Right cardiac atrium (tissue), 5 donors: ENCODE measurements around the gene SRRM1. TPM values are rescaled to one million over a fixed set of nuclear protein-coding genes. Genes with fewer than 3 reads are reported as not detected.
"Not testable (repeated sequence)": the region's sequence is repeated elsewhere in the genome, so short reads cannot be mapped to it uniquely, and the experiment has no call there.

Experiments used
- ATAC-seq, 2 donors: fragments of 200-7000 bp; cut with Tn5 transposase; one replicate each; pipeline versions ENCODE4 v1.8.0 to v1.9.1; 2020; ENCODE audit warnings: moderate library complexity in 2 of 2, mild to moderate bottlenecking in 1 of 2
- DNase-seq, 3 donors: peaks; one replicate each; pipeline ENCODE4 v3.0.0-alpha.2; 2020
- H3K27ac ChIP-seq: one replicate; pipeline ENCODE4 v1.5.1; 2013; ENCODE audit warnings: mild to moderate bottlenecking, low read length, control low read depth, moderate library complexity
- H3K27me3 ChIP-seq: one replicate; pipeline ENCODE4 v1.6.1; 2013; ENCODE audit not compliant: control insufficient read depth, insufficient read depth
- H3K4me1 ChIP-seq: one replicate; pipeline ENCODE4 v1.6.1; 2013; ENCODE audit warnings: low read length; ENCODE audit not compliant: control insufficient read depth, insufficient read depth
- H3K4me3 ChIP-seq: one replicate; pipeline ENCODE4 v1.5.1; 2013; ENCODE audit warnings: low read length, control low read depth
- H3K9me3 ChIP-seq: one replicate; pipeline ENCODE4 v1.6.1; 2013; ENCODE audit warnings: low read length; ENCODE audit not compliant: control insufficient read depth
- WGBS: extraction: QIAGEN DNeasy Blood & Tissue Kit; methylation state at CpG from one replicate; pipeline ENCODE4 v1.1.7; 2013; 5-methylcytosine and 5-hydroxymethylcytosine counted together
- intact Hi-C, 4 donors: fragments of 100-400 bp; cut with DNase I; formaldehyde crosslinking; loops; one replicate each; pipeline versions ENCODE4 v1.11.0 to v1.14.0; 2022 to 2023
- polyA plus RNA-seq: library from polyadenylated mRNA; stranded (reverse); fragments of 200-250 nt; gene quantifications from one replicate; pipeline ENCODE4 v1.2.3, GENCODE V29; 2013
- total RNA-seq, 4 donors: library from RNA; stranded (reverse); fragmentation: NEBNext Ultra II Directional; extraction: Animal tissue kit (Norgen Biotek cat#: 25700); gene quantifications; one replicate each; pipeline ENCODE4 v1.2.1, GENCODE V29; 2021
- donor health status: healthy with polysubstance abuse.
- donor health status: DM: no; HTN: yes; CAD: no.
- donor health status: DM: no; HTN: no; CAD: no.
- donor health status: DM: no; HTN: yes; CAD: no; lungs with severe emphysema.
- donor health status: DM: yes; HTN: yes; CAD: no.

The SRRM1 gene
- total and polyA plus RNA-seq, 5 donors = 41.2 to 91.7 (median 78.4) TPM

- no peak for DNase-seq
- no peaks in the 10 kb centered on the region for H3K27me3 ChIP-seq
- 26% methylated on average over 5 of the region's 5 CpGs for WGBS
- peak overlapping the region; percentile 89 for H3K27ac ChIP-seq
- intact Hi-C loops = loop anchor here in 3 of 4 donors (5.0 to 10.0 kb wide), 2 partner anchors 51 to 53 kb away; partner anchors contain the start of gene CLIC4 (in 3 of the 3)
- no peak overlapping the region for H3K4me3 ChIP-seq
- H3K4me1 ChIP-seq = peaks cover 22% of the 10 kb centered on the region
- no peaks in the 10 kb centered on the region for H3K9me3 ChIP-seq
- peak; percentile 1 to 6 for ATAC-seq
These were observed 50.8 kb downstream of the SRRM1 start for GRCh38 chr1:24693827-24694379.

- Histone ChIP-seq H3K27me3 (no peaks in the 10 kb centered on the region), H3K4me3 (no peak overlapping the region), H3K9me3 (no peaks in the 10 kb centered on the region), H3K27ac (peak overlapping the region; percentile 89), H3K4me1 (peaks cover 22% of the 10 kb centered on the region)
- intact Hi-C loops = loop anchor here in 3 of 4 donors (5.0 to 10.0 kb wide), 2 partner anchors 50 to 53 kb away; partner anchors contain the start of gene CLIC4 (in 3 of the 3)
- DNase-seq (peak; percentile 53 to 85 (median 75)), ATAC-seq (peak; percentile 81 to 90)
- 14% methylated on average over 6 of the region's 6 CpGs for WGBS
These were observed 51.3 kb downstream of the SRRM1 start for GRCh38 chr1:24694380-24694843.

- H3K4me3 ChIP-seq = no peak overlapping the region
- H3K4me1 ChIP-seq = peaks cover 22% of the 10 kb centered on the region
- ATAC-seq (peak; percentile 79 to 91), DNase-seq (peak; percentile 72 to 87 (median 78))
- no peaks in the 10 kb centered on the region for H3K27me3 ChIP-seq
- H3K9me3 ChIP-seq = no peaks in the 10 kb centered on the region
- WGBS = 42% methylated on average over 7 of the region's 7 CpGs
- peak overlapping the region; percentile 60 for H3K27ac ChIP-seq
- intact Hi-C loops = loop anchor here in 1 of 4 donors (10.0 kb wide), 1 partner anchor 49 kb away; the partner anchor contains the start of gene CLIC4
These were observed 52.3 kb downstream of the SRRM1 start for GRCh38 chr1:24695202-24695974.

GRCh38 chr1:24696041-24696755 lies 53.1 kb downstream of the SRRM1 start:
- Histone ChIP-seq H3K27ac (peak overlapping the region; percentile 13), H3K9me3 (no peaks in the 10 kb centered on the region), H3K27me3 (no peaks in the 10 kb centered on the region), H3K4me1 (peaks cover 22% of the 10 kb centered on the region), H3K4me3 (no peak overlapping the region)
- no peak for ATAC-seq
- DNase-seq = no peak
- 92% methylated on average over 5 of the region's 5 CpGs for WGBS
- intact Hi-C loops = loop anchor here in 1 of 4 donors (10.0 kb wide), 1 partner anchor 49 kb away; the partner anchor contains the start of gene CLIC4

GRCh38 chr1:24696756-24697330 lies 53.7 kb downstream of the SRRM1 start:
- ATAC-seq = no peak
- Histone ChIP-seq H3K9me3 (no peaks in the 10 kb centered on the region), H3K27me3 (no peaks in the 10 kb centered on the region), H3K4me1 (peaks cover 22% of the 10 kb centered on the region), H3K27ac (no peak overlapping the region), H3K4me3 (no peak overlapping the region)
- intact Hi-C loops = loop anchor here in 1 of 4 donors (10.0 kb wide), 1 partner anchor 48 kb away; the partner anchor contains the start of gene CLIC4
- peak in 1 of 3 donors; percentile 1 for DNase-seq
- WGBS = 97% methylated on average over 15 of the region's 15 CpGs

GRCh38 chr1:24697453-24698001 lies 54.4 kb downstream of the SRRM1 start:
- 96% methylated on average over 7 of the region's 7 CpGs for WGBS
- intact Hi-C loops = loop anchor here in 1 of 4 donors (10.0 kb wide), 1 partner anchor 47 kb away; the partner anchor contains the start of gene CLIC4
- not testable (repeated sequence) for H3K27ac ChIP-seq, H3K9me3 ChIP-seq, H3K27me3 ChIP-seq, DNase-seq, ATAC-seq, H3K4me3 ChIP-seq
- peaks cover 19% of the 10 kb centered on the region for H3K4me1 ChIP-seq

GRCh38 chr1:24698326-24698725 lies 55.2 kb downstream of the SRRM1 start:
- intact Hi-C loops = loop anchor here in 1 of 4 donors (10.0 kb wide), 1 partner anchor 46 kb away; the partner anchor contains the start of gene CLIC4

GRCh38 chr1:24699628-24700027 lies 56.5 kb downstream of the SRRM1 start:
- Histone ChIP-seq H3K27me3 (no peaks in the 10 kb centered on the region), H3K4me1 (peaks cover 8% of the 10 kb centered on the region), H3K9me3 (no peaks in the 10 kb centered on the region), H3K4me3 (no peak overlapping the region), H3K27ac (no peak overlapping the region)
- intact Hi-C loops = loop anchor here in 2 of 4 donors (10.0 kb wide), 2 partner anchors 45 to 1335 kb away; partner anchors contain the start of gene CLIC4 (in 1 of the 2)
- no peak for ATAC-seq
- DNase-seq = peak in 1 of 3 donors; percentile 14
- WGBS = 85% methylated on average over 7 of the region's 7 CpGs

More at GRCh38 chr1:24698326-24698725, 55.2 kb downstream of the SRRM1 start:
- H3K4me3 ChIP-seq, ATAC-seq, H3K27ac ChIP-seq, H3K27me3 ChIP-seq, H3K9me3 ChIP-seq, DNase-seq: not testable (repeated sequence)
- H3K4me1 ChIP-seq = peaks cover 17% of the 10 kb centered on the region
- 95% methylated on average over 8 of the region's 8 CpGs for WGBS

- no peaks in the 10 kb centered on the region for H3K27me3 ChIP-seq
- H3K9me3 ChIP-seq = no peaks in the 10 kb centered on the region
- intact Hi-C loops = loop anchor here in 1 of 4 donors (10.0 kb wide), 1 partner anchor 1332 kb away; no protein-coding TSS in a partner anchor
- DNase-seq = peak in 2 of 3 donors; percentile 53 to 67
- H3K4me1 ChIP-seq = peaks cover 2% of the 10 kb centered on the region
- no peak overlapping the region for H3K4me3 ChIP-seq
- H3K27ac ChIP-seq = no peak overlapping the region
- no peak for ATAC-seq
- WGBS = 79% methylated on average over 8 of the region's 8 CpGs
These were observed 59.6 kb downstream of the SRRM1 start for GRCh38 chr1:24702511-24703293.
